ENCODE results near the gene CFAP58. TPM values are rescaled to one million over a fixed set of nuclear protein-coding genes. Genes with fewer than 3 reads are reported as not detected.

CFAP58 gene
- polyA plus RNA-seq, 3 donors, result 0.16 TPM; not detected in 2

DNA sequence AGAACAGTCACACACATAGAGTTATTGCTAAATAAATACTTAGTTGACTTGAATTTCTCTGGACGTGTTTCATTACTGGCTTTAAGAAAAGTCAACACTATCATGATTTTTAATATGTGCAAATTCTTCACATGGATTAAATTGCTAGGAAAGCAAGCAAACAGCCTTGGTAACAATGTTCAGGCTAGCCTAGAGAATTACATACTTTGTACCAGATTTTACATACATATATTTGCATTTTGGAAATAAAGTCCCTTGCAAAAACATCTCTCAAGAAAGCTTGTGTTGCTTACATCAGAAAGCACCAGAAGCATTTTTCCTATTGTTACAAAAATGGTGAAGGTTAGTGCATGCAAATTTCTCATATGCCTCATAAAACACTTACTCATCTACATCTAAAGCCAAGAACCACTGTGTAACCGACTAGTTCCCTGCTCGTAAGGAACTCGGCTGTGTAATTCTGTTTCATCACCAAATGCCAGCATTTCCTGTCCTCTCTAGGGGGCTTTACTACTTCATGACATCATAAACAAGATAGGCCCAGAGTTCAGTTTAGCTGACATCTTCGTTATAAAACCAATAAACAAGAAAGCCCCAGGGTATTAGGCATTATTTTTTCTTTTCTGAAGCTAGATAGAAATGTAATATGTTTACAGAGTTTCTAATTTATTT, 87.8 kb downstream of the CFAP58 start:
- Mint-ChIP-seq H3K27me3 (ENCODE audit: low read depth in 3 of 3) (no peaks in the 10 kb centered on the region), H3K4me3 (no peak overlapping the region), H3K9me3 (peaks cover 0 to 3% (median 0%) of the 10 kb centered on the region in 7 donors), H3K36me3 (no peaks in the 10 kb centered on the region), H3K4me1 (peaks cover 8% of the 10 kb centered on the region), H3K27ac (no peak overlapping the region)
- no CpG with 5 or more reads among the region's 5 CpGs for WGBS (ENCODE audit: insufficient coverage)
- Histone ChIP-seq H3K4me2 (replicated peaks; ENCODE audit: extremely low read depth, low read length, poor library complexity, severe bottlenecking) (no peak overlapping the region), H3K9ac (ENCODE audit: insufficient read depth, low read length, poor library complexity, severe bottlenecking) (no peak overlapping the region), H2AFZ (ENCODE audit: insufficient read depth, low read depth, low read length, poor library complexity, severe bottlenecking) (no peak overlapping the region), H3K4me3 (replicated peaks in 1 of 3; ENCODE audit: low read depth in 2 of 3, low read length in 3 of 3) (no peak overlapping the region), H3K79me2 (ENCODE audit: insufficient read depth, low read length) (no peaks in the 10 kb centered on the region), H4K20me1 (ENCODE audit: insufficient read depth, low read length) (no peaks in the 10 kb centered on the region), H3K36me3 (replicated peaks in 1 of 2; ENCODE audit: control insufficient read depth in 1 of 2, insufficient read depth in 2 of 2, low read length in 2 of 2) (no peaks in the 10 kb centered on the region), H3K4me1 (ENCODE audit: control insufficient read depth in 1 of 2, insufficient read depth in 2 of 2, low read length in 2 of 2) (peaks cover 0 to 8% of the 10 kb centered on the region in 2 donors), H3K27me3 (ENCODE audit: control insufficient read depth in 2 of 2, insufficient read depth in 2 of 2, low read length in 2 of 2) (no peaks in the 10 kb centered on the region), H3K9me3 (replicated peaks in 1 of 2; ENCODE audit: control insufficient read depth in 1 of 2, insufficient read depth in 1 of 2, low read length in 2 of 2) (no peaks in the 10 kb centered on the region), H3K27ac (ENCODE audit: low read depth in 1 of 2, low read length in 2 of 2) (no peak overlapping the region)
- intact Hi-C loops (cut with micrococcal nuclease), result no loop called here
- peak; percentile 20 to 68 (median 24) for DNase-seq
- TF ChIP-seq, protein P1, sequence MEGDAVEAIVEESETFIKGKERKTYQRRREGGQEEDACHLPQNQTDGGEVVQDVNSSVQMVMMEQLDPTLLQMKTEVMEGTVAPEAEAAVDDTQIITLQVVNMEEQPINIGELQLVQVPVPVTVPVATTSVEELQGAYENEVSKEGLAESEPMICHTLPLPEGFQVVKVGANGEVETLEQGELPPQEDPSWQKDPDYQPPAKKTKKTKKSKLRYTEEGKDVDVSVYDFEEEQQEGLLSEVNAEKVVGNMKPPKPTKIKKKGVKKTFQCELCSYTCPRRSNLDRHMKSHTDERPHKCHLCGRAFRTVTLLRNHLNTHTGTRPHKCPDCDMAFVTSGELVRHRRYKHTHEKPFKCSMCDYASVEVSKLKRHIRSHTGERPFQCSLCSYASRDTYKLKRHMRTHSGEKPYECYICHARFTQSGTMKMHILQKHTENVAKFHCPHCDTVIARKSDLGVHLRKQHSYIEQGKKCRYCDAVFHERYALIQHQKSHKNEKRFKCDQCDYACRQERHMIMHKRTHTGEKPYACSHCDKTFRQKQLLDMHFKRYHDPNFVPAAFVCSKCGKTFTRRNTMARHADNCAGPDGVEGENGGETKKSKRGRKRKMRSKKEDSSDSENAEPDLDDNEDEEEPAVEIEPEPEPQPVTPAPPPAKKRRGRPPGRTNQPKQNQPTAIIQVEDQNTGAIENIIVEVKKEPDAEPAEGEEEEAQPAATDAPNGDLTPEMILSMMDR (IDR thresholded peaks at IDR 0.05), result no peak

DNA sequence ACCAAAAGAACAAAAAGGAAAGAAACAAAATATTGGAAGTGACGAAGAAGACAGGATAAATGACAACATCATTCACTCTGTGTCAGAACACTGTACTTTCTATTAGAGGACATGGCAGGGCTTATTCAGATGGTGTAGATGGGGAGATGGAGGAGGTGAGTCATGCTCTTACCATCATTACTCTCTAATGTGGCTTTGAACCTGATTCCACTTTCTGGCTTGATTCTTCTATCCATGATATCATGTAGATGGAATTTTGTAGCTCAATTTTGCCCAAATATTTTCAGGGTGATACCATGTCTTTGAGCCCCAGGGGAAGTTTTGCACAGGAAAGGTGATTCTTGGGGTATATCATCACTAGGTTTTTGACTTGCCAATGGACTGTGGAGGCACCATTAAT, 91.7 kb downstream of the CFAP58 start:
- no peak overlapping the region for H3K4me3 ChIP-seq (replicated peaks in 1 of 3; ENCODE audit: low read depth in 2 of 3, low read length in 3 of 3)
- no peaks in the 10 kb centered on the region for H3K36me3 ChIP-seq (replicated peaks in 1 of 2; ENCODE audit: control insufficient read depth in 1 of 2, insufficient read depth in 2 of 2, low read length in 2 of 2)
- H3K4me2 ChIP-seq (replicated peaks; ENCODE audit: extremely low read depth, low read length, poor library complexity, severe bottlenecking), result no peak overlapping the region
- H3K27ac ChIP-seq (ENCODE audit: low read depth in 1 of 2, low read length in 2 of 2), result no peak overlapping the region
- TF ChIP-seq, protein P1 (IDR thresholded peaks at IDR 0.05), result no peak
- H2AFZ ChIP-seq (ENCODE audit: insufficient read depth, low read depth, low read length, poor library complexity, severe bottlenecking), result no peak overlapping the region
- Mint-ChIP-seq H3K36me3 (no peaks in the 10 kb centered on the region), H3K4me3 (no peak overlapping the region), H3K27me3 (ENCODE audit: low read depth in 3 of 3) (peaks cover 0 to 1% (median 0%) of the 10 kb centered on the region in 3 donors), H3K4me1 (peaks cover 8% of the 10 kb centered on the region), H3K27ac (no peak overlapping the region), H3K9me3 (no peaks in the 10 kb centered on the region)
- no peaks in the 10 kb centered on the region for H3K9me3 ChIP-seq (replicated peaks in 1 of 2; ENCODE audit: control insufficient read depth in 1 of 2, insufficient read depth in 1 of 2, low read length in 2 of 2)
- no CpG with 5 or more reads among the region's 1 CpG for WGBS (ENCODE audit: insufficient coverage)
- H3K79me2 ChIP-seq (ENCODE audit: insufficient read depth, low read length), result no peaks in the 10 kb centered on the region
- no peak for DNase-seq
- H3K9ac ChIP-seq (ENCODE audit: insufficient read depth, low read length, poor library complexity, severe bottlenecking), result no peak overlapping the region
- peaks cover 0 to 8% of the 10 kb centered on the region in 2 donors for H3K4me1 ChIP-seq (ENCODE audit: control insufficient read depth in 1 of 2, insufficient read depth in 2 of 2, low read length in 2 of 2)
- no peaks in the 10 kb centered on the region for H4K20me1 ChIP-seq (ENCODE audit: insufficient read depth, low read length)
- H3K27me3 ChIP-seq (ENCODE audit: control insufficient read depth in 2 of 2, insufficient read depth in 2 of 2, low read length in 2 of 2), result no peaks in the 10 kb centered on the region
- intact Hi-C loops (cut with micrococcal nuclease), result no loop called here
